Measurements from ENCODE around the gene PSTPIP1. TPM values are rescaled to one million over a fixed set of nuclear protein-coding genes. Genes with fewer than 3 reads are reported as not detected.

Gene PSTPIP1
- total RNA-seq, 1 donor from 2014 or later: 13.3 TPM

GRCh38 chr15:77042245-77042919 lies 47.5 kb downstream of the PSTPIP1 start:
- H3K36me3 ChIP-seq: peaks cover 0 to 6% of the 10 kb centered on the region in 2 donors

GRCh38 chr15:77042955-77043920 lies 48.3 kb downstream of the PSTPIP1 start:
- no peak overlapping the region for H3K4me3 ChIP-seq
- H3K9me3 ChIP-seq: no peaks in the 10 kb centered on the region
- H3K27ac ChIP-seq: no peak overlapping the region
- intact Hi-C loops (cut with DNase I): no loop called here
- no peaks in the 10 kb centered on the region for H3K27me3 ChIP-seq
- H3K36me3 ChIP-seq: peaks cover 0 to 7% of the 10 kb centered on the region in 2 donors
- DNase-seq (ENCODE audit: extremely low spot score in 2 of 2): no peak
- H3K4me1 ChIP-seq: no peaks in the 10 kb centered on the region
- no peak for TF ChIP-seq POLR2A (IDR thresholded peaks at IDR 0.05)
- TF ChIP-seq POLR2AphosphoS5 (IDR thresholded peaks at IDR 0.05; ENCODE audit: insufficient read depth in 1 of 2, low read depth in 1 of 2): no peak
- TF ChIP-seq CTCF (IDR thresholded peaks at IDR 0.05): no peak

More at GRCh38 chr15:77042245-77042919, 47.5 kb downstream of the PSTPIP1 start:
- no peak for TF ChIP-seq POLR2AphosphoS5 (IDR thresholded peaks at IDR 0.05; ENCODE audit: insufficient read depth in 1 of 2, low read depth in 1 of 2)
- no peak for TF ChIP-seq CTCF (IDR thresholded peaks at IDR 0.05)
- no peak for TF ChIP-seq POLR2A (IDR thresholded peaks at IDR 0.05)
- Histone ChIP-seq H3K4me1 (no peaks in the 10 kb centered on the region), H3K27me3 (no peaks in the 10 kb centered on the region), H3K27ac (no peak overlapping the region), H3K9me3 (no peaks in the 10 kb centered on the region), H3K4me3 (no peak overlapping the region)
- DNase-seq (ENCODE audit: extremely low spot score in 2 of 2): no peak
- intact Hi-C loops (cut with DNase I): no loop called here

GRCh38 chr15:77044228-77045042 lies 49.5 kb downstream of the PSTPIP1 start:
- Histone ChIP-seq H3K4me3 (no peak overlapping the region), H3K36me3 (peaks cover 0 to 7% of the 10 kb centered on the region in 2 donors), H3K9me3 (no peaks in the 10 kb centered on the region), H3K27me3 (no peaks in the 10 kb centered on the region), H3K4me1 (no peaks in the 10 kb centered on the region), H3K27ac (no peak overlapping the region)
- intact Hi-C loops (cut with DNase I): no loop called here
- TF ChIP-seq POLR2AphosphoS5 (IDR thresholded peaks at IDR 0.05; ENCODE audit: insufficient read depth in 1 of 2, low read depth in 1 of 2) (no peak), POLR2A (IDR thresholded peaks at IDR 0.05) (no peak), CTCF (IDR thresholded peaks at IDR 0.05) (no peak)
- DNase-seq (ENCODE audit: extremely low spot score in 2 of 2): no peak

- intact Hi-C loops (cut with DNase I): no loop called here
- H3K4me3 ChIP-seq: no peak overlapping the region
- H3K27me3 ChIP-seq: no peaks in the 10 kb centered on the region
- H3K4me1 ChIP-seq: no peaks in the 10 kb centered on the region
- DNase-seq (ENCODE audit: extremely low spot score in 2 of 2): no peak
- H3K36me3 ChIP-seq: peaks cover 0 to 7% of the 10 kb centered on the region in 2 donors
- H3K27ac ChIP-seq: no peak overlapping the region
- TF ChIP-seq POLR2A (IDR thresholded peaks at IDR 0.05) (no peak), CTCF (IDR thresholded peaks at IDR 0.05) (no peak), POLR2AphosphoS5 (IDR thresholded peaks at IDR 0.05; ENCODE audit: insufficient read depth in 1 of 2, low read depth in 1 of 2) (no peak)
- H3K9me3 ChIP-seq: no peaks in the 10 kb centered on the region
These were observed 51.1 kb downstream of the PSTPIP1 start for GRCh38 chr15:77045985-77046384.

Measured in vagina (tissue), 2 donors.